DLD1 (cell line): Measurements from ENCODE around the gene SETDB1.
"Not testable (repeated sequence)": the region's sequence is repeated elsewhere in the genome, so short reads cannot be mapped to it uniquely, and the experiment has no call there.

ENCODE experiments used
- in situ Hi-C: cut with HindIII; loops from 2 replicates; pipeline ENCODE4 v1.10.0; 2017; ENCODE audit warnings: low sequenced_read_pairs

SETDB1 gene

GRCh38 chr1:150926097-150926741 lies at the start of gene SETDB1:
TSS of gene SETDB1 (plus strand) at chr1:150926363. CDS start at chr1:150927715, 1,352 bp downstream.
- in situ Hi-C loops, result no loop called here

GRCh38 chr1:150878931-150879330 lies 47.2 kb upstream of the SETDB1 start:
- in situ Hi-C loops, result not testable (repeated sequence)

GRCh38 chr1:150881331-150882070 lies 44.7 kb upstream of the SETDB1 start:
- in situ Hi-C loops, result no loop called here

GRCh38 chr1:150883121-150883520 lies 43.0 kb upstream of the SETDB1 start:
- in situ Hi-C loops, result not testable (repeated sequence)

GRCh38 chr1:150887018-150887417 lies 39.1 kb upstream of the SETDB1 start, which contains the start of gene CTXND2:
TSS of gene CTXND2 (plus strand) at chr1:150887136. CDS start at chr1:150912315, 25,179 bp downstream.
- in situ Hi-C loops, result no loop called here

- in situ Hi-C loops, result no loop called here
Observed at GRCh38 chr1:150888727-150889126, 37.4 kb upstream of the SETDB1 start.

- in situ Hi-C loops, result no loop called here
Observed at GRCh38 chr1:150890033-150890416, 36.1 kb upstream of the SETDB1 start.

GRCh38 chr1:150893336-150893913 lies 32.7 kb upstream of the SETDB1 start:
- in situ Hi-C loops, result no loop called here

- in situ Hi-C loops, result no loop called here
Observed at GRCh38 chr1:150895618-150896017, 30.5 kb upstream of the SETDB1 start.

GRCh38 chr1:150899795-150900194 lies 26.4 kb upstream of the SETDB1 start:
- in situ Hi-C loops, result not testable (repeated sequence)

- in situ Hi-C loops, result no loop called here
Observed at GRCh38 chr1:150902346-150902745, 23.8 kb upstream of the SETDB1 start.

GRCh38 chr1:150902751-150903150 lies 23.4 kb upstream of the SETDB1 start:
- in situ Hi-C loops, result no loop called here

- in situ Hi-C loops, result no loop called here
Observed at GRCh38 chr1:150905301-150905700, 20.9 kb upstream of the SETDB1 start.

- in situ Hi-C loops, result no loop called here
Observed at GRCh38 chr1:150906329-150906728, 19.8 kb upstream of the SETDB1 start.

GRCh38 chr1:150906813-150907212 lies 19.4 kb upstream of the SETDB1 start:
- in situ Hi-C loops, result no loop called here

GRCh38 chr1:150909585-150910180 lies 16.5 kb upstream of the SETDB1 start:
- in situ Hi-C loops, result no loop called here

GRCh38 chr1:150912623-150913022 lies 13.5 kb upstream of the SETDB1 start:
- in situ Hi-C loops, result no loop called here

- in situ Hi-C loops, result no loop called here
Observed at GRCh38 chr1:150917387-150917786, 8.8 kb upstream of the SETDB1 start.

GRCh38 chr1:150922519-150922975 lies 3.6 kb upstream of the SETDB1 start:
- in situ Hi-C loops, result no loop called here

- in situ Hi-C loops, result no loop called here
Observed at GRCh38 chr1:150925080-150925479, 1.1 kb upstream of the SETDB1 start.

- in situ Hi-C loops, result no loop called here
Observed at GRCh38 chr1:150927624-150928023, 1.5 kb downstream of the SETDB1 start.
